ENCODE data around the gene ATP10A.

Gene ATP10A

GRCh38 chr15:25715536-25716413 is 147.4 kb downstream of the ATP10A start:
- H3K9ac ChIP-seq (ENCODE audit: low read depth in 1 of 2, low read length in 2 of 2) = no peak overlapping the region
- peaks cover 5 to 25% of the 10 kb centered on the region in 2 donors for H3K9me3 ChIP-seq (ENCODE audit: control insufficient read depth in 1 of 2, low read length in 2 of 2)
- no peak overlapping the region for H3K27ac ChIP-seq (ENCODE audit: low read depth, low read length)
- H3K36me3 ChIP-seq (ENCODE audit: control insufficient read depth in 1 of 2, insufficient read depth in 2 of 2, low read length in 2 of 2) = no peaks in the 10 kb centered on the region
- H3K4me1 ChIP-seq (ENCODE audit: control insufficient read depth in 1 of 2, insufficient read depth in 2 of 2, low read length in 2 of 2) = no peaks in the 10 kb centered on the region
- no peak overlapping the region for H3K4me3 ChIP-seq (ENCODE audit: low read depth in 1 of 2, low read length in 2 of 2)
- H3K27me3 ChIP-seq (ENCODE audit: control insufficient read depth in 1 of 2, insufficient read depth in 2 of 2, low read length in 2 of 2) = no peaks in the 10 kb centered on the region

GRCh38 chr15:25714538-25714840 is 148.6 kb downstream of the ATP10A start:
- Histone ChIP-seq H3K36me3 (ENCODE audit: control insufficient read depth in 1 of 2, insufficient read depth in 2 of 2, low read length in 2 of 2) (no peaks in the 10 kb centered on the region), H3K27me3 (ENCODE audit: control insufficient read depth in 1 of 2, insufficient read depth in 2 of 2, low read length in 2 of 2) (no peaks in the 10 kb centered on the region), H3K9ac (ENCODE audit: low read depth in 1 of 2, low read length in 2 of 2) (no peak overlapping the region)

GRCh38 chr15:25713736-25714537 is 149.2 kb downstream of the ATP10A start:
- Histone ChIP-seq H3K4me3 (ENCODE audit: low read depth in 1 of 2, low read length in 2 of 2) (no peak overlapping the region), H3K9me3 (ENCODE audit: control insufficient read depth in 1 of 2, low read length in 2 of 2) (peaks cover 13 to 30% of the 10 kb centered on the region in 2 donors), H3K4me1 (ENCODE audit: control insufficient read depth in 1 of 2, insufficient read depth in 2 of 2, low read length in 2 of 2) (no peaks in the 10 kb centered on the region), H3K36me3 (ENCODE audit: control insufficient read depth in 1 of 2, insufficient read depth in 2 of 2, low read length in 2 of 2) (no peaks in the 10 kb centered on the region), H3K27me3 (ENCODE audit: control insufficient read depth in 1 of 2, insufficient read depth in 2 of 2, low read length in 2 of 2) (no peaks in the 10 kb centered on the region), H3K9ac (ENCODE audit: low read depth in 1 of 2, low read length in 2 of 2) (no peak overlapping the region), H3K27ac (ENCODE audit: low read depth, low read length) (no peak overlapping the region)

More at GRCh38 chr15:25714538-25714840, 148.6 kb downstream of the ATP10A start:
- Histone ChIP-seq H3K4me3 (ENCODE audit: low read depth in 1 of 2, low read length in 2 of 2) (no peak overlapping the region), H3K9me3 (ENCODE audit: control insufficient read depth in 1 of 2, low read length in 2 of 2) (peaks cover 13 to 30% of the 10 kb centered on the region in 2 donors), H3K4me1 (ENCODE audit: control insufficient read depth in 1 of 2, insufficient read depth in 2 of 2, low read length in 2 of 2) (no peaks in the 10 kb centered on the region), H3K27ac (ENCODE audit: low read depth, low read length) (no peak overlapping the region)

DNA sequence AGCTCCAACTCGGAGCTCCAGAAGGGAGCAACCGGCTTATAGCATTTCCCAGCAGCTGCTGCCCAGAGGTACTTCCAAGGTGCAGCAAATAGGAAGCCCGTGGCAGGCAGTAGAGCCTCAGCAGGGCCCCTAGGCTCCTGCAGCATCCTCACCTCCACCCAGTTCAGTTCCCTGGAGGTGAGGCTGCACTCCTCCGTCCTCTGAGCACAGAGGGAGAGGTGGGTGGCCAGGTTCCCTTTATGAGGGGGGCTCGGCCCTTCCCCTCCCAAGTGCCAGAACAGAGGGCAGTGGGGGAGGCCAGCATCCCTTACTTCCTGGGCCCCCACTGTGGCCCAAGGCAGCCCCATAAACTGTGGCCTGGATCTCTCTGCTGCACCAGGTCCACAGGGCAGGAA is 150.2 kb downstream of the ATP10A start:
- Histone ChIP-seq H3K27ac (ENCODE audit: low read depth, low read length) (no peak overlapping the region), H3K9ac (ENCODE audit: low read depth in 1 of 2, low read length in 2 of 2) (no peak overlapping the region), H3K36me3 (ENCODE audit: control insufficient read depth in 1 of 2, insufficient read depth in 2 of 2, low read length in 2 of 2) (no peaks in the 10 kb centered on the region), H3K4me3 (ENCODE audit: low read depth in 1 of 2, low read length in 2 of 2) (no peak overlapping the region), H3K27me3 (ENCODE audit: control insufficient read depth in 1 of 2, insufficient read depth in 2 of 2, low read length in 2 of 2) (no peaks in the 10 kb centered on the region), H3K4me1 (ENCODE audit: control insufficient read depth in 1 of 2, insufficient read depth in 2 of 2, low read length in 2 of 2) (no peaks in the 10 kb centered on the region), H3K9me3 (ENCODE audit: control insufficient read depth in 1 of 2, low read length in 2 of 2) (peaks cover 13 to 29% of the 10 kb centered on the region in 2 donors)

- H3K4me3 ChIP-seq (ENCODE audit: low read depth in 1 of 2, low read length in 2 of 2) = no peak overlapping the region
- H3K27me3 ChIP-seq (ENCODE audit: control insufficient read depth in 1 of 2, insufficient read depth in 2 of 2, low read length in 2 of 2) = no peaks in the 10 kb centered on the region
- H3K9me3 ChIP-seq (ENCODE audit: control insufficient read depth in 1 of 2, low read length in 2 of 2) = peaks cover 13 to 28% of the 10 kb centered on the region in 2 donors
- no peak overlapping the region for H3K27ac ChIP-seq (ENCODE audit: low read depth, low read length)
- H3K9ac ChIP-seq (ENCODE audit: low read depth in 1 of 2, low read length in 2 of 2) = no peak overlapping the region
- H3K4me1 ChIP-seq (ENCODE audit: control insufficient read depth in 1 of 2, insufficient read depth in 2 of 2, low read length in 2 of 2) = no peaks in the 10 kb centered on the region
- no peaks in the 10 kb centered on the region for H3K36me3 ChIP-seq (ENCODE audit: control insufficient read depth in 1 of 2, insufficient read depth in 2 of 2, low read length in 2 of 2)
Observed at GRCh38 chr15:25712192-25712960, 150.8 kb downstream of the ATP10A start.

- Histone ChIP-seq H3K36me3 (ENCODE audit: control insufficient read depth in 1 of 2, insufficient read depth in 2 of 2, low read length in 2 of 2) (no peaks in the 10 kb centered on the region), H3K4me1 (ENCODE audit: control insufficient read depth in 1 of 2, insufficient read depth in 2 of 2, low read length in 2 of 2) (no peaks in the 10 kb centered on the region)
Observed at GRCh38 chr15:25711691-25712090, 151.4 kb downstream of the ATP10A start.

GRCh38 chr15:25711164-25711563 is 152.0 kb downstream of the ATP10A start:
- no peaks in the 10 kb centered on the region for H3K27me3 ChIP-seq (ENCODE audit: control insufficient read depth in 1 of 2, insufficient read depth in 2 of 2, low read length in 2 of 2)
- no peak overlapping the region for H3K9ac ChIP-seq (ENCODE audit: low read depth in 1 of 2, low read length in 2 of 2)
- no peak overlapping the region for H3K27ac ChIP-seq (ENCODE audit: low read depth, low read length)
- H3K4me1 ChIP-seq (ENCODE audit: control insufficient read depth in 1 of 2, insufficient read depth in 2 of 2, low read length in 2 of 2) = no peaks in the 10 kb centered on the region
- H3K36me3 ChIP-seq (ENCODE audit: control insufficient read depth in 1 of 2, insufficient read depth in 2 of 2, low read length in 2 of 2) = no peaks in the 10 kb centered on the region
- H3K4me3 ChIP-seq (ENCODE audit: low read depth in 1 of 2, low read length in 2 of 2) = no peak overlapping the region
- H3K9me3 ChIP-seq (ENCODE audit: control insufficient read depth in 1 of 2, low read length in 2 of 2) = peaks cover 13 to 22% of the 10 kb centered on the region in 2 donors

More at GRCh38 chr15:25711691-25712090, 151.4 kb downstream of the ATP10A start:
- H3K9ac ChIP-seq (ENCODE audit: low read depth in 1 of 2, low read length in 2 of 2) = no peak overlapping the region
- H3K27ac ChIP-seq (ENCODE audit: low read depth, low read length) = no peak overlapping the region
- H3K4me3 ChIP-seq (ENCODE audit: low read depth in 1 of 2, low read length in 2 of 2) = no peak overlapping the region
- H3K9me3 ChIP-seq (ENCODE audit: control insufficient read depth in 1 of 2, low read length in 2 of 2) = peaks cover 13 to 25% of the 10 kb centered on the region in 2 donors
- H3K27me3 ChIP-seq (ENCODE audit: control insufficient read depth in 1 of 2, insufficient read depth in 2 of 2, low read length in 2 of 2) = no peaks in the 10 kb centered on the region

DNA sequence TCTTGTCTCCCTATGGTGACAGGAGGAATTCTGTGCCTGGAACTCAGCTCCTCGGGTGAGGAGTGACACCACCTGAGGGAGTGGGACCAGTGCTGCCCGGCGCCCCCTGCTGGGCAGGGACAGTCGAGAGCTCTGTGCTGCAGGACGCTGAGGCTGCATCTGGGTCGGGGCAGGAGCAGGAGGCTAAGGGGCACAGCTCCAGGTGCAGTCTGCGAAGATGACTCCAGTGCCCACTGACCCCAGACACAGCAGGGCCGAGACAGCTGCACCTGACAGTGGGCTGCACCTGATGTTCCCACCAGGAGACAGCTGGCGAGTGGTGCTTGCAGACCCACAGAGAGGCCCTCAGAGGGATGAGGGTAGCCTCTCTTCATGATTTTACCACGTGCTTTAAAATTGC is 152.9 kb downstream of the ATP10A start:
- no peak overlapping the region for H3K27ac ChIP-seq (ENCODE audit: low read depth, low read length)
- H3K27me3 ChIP-seq (ENCODE audit: control insufficient read depth in 1 of 2, insufficient read depth in 2 of 2, low read length in 2 of 2) = no peaks in the 10 kb centered on the region
- peaks cover 18 to 23% of the 10 kb centered on the region in 2 donors for H3K9me3 ChIP-seq (ENCODE audit: control insufficient read depth in 1 of 2, low read length in 2 of 2)
- no peaks in the 10 kb centered on the region for H3K4me1 ChIP-seq (ENCODE audit: control insufficient read depth in 1 of 2, insufficient read depth in 2 of 2, low read length in 2 of 2)
- no peak overlapping the region for H3K9ac ChIP-seq (ENCODE audit: low read depth in 1 of 2, low read length in 2 of 2)
- no peaks in the 10 kb centered on the region for H3K36me3 ChIP-seq (ENCODE audit: control insufficient read depth in 1 of 2, insufficient read depth in 2 of 2, low read length in 2 of 2)
- H3K4me3 ChIP-seq (ENCODE audit: low read depth in 1 of 2, low read length in 2 of 2) = no peak overlapping the region

- H3K9ac ChIP-seq (ENCODE audit: low read depth in 1 of 2, low read length in 2 of 2) = no peak overlapping the region
- no peaks in the 10 kb centered on the region for H3K36me3 ChIP-seq (ENCODE audit: control insufficient read depth in 1 of 2, insufficient read depth in 2 of 2, low read length in 2 of 2)
- H3K27ac ChIP-seq (ENCODE audit: low read depth, low read length) = no peak overlapping the region
- H3K27me3 ChIP-seq (ENCODE audit: control insufficient read depth in 1 of 2, insufficient read depth in 2 of 2, low read length in 2 of 2) = no peaks in the 10 kb centered on the region
- no peak overlapping the region for H3K4me3 ChIP-seq (ENCODE audit: low read depth in 1 of 2, low read length in 2 of 2)
- H3K9me3 ChIP-seq (ENCODE audit: control insufficient read depth in 1 of 2, low read length in 2 of 2) = peaks cover 18 to 25% of the 10 kb centered on the region in 2 donors
- no peaks in the 10 kb centered on the region for H3K4me1 ChIP-seq (ENCODE audit: control insufficient read depth in 1 of 2, insufficient read depth in 2 of 2, low read length in 2 of 2)
Observed at GRCh38 chr15:25709437-25710159, 153.5 kb downstream of the ATP10A start.

Data from duodenal mucosa (tissue), 2 donors.